Pulmonary artery endothelial cell (primary cell): ENCODE measurements around the gene OTOF. TPM values are rescaled to one million over a fixed set of nuclear protein-coding genes. Genes with fewer than 3 reads are reported as not detected.

Experiments
- DNase-seq: peaks from one replicate; pipeline ENCODE4 v3.0.0-alpha.2; 2011; ENCODE audit warnings: low read depth, low spot score
- total RNA-seq: library from RNA; depleted of rRNA; stranded (reverse); fragments of >200 nt; gene quantifications from 2 replicates; pipeline ENCODE4 v1.2.3, GENCODE V29; 2014

Gene OTOF
- total RNA-seq, result 0.26 TPM in 1 of 2 replicates, not detected in the other

DNA sequence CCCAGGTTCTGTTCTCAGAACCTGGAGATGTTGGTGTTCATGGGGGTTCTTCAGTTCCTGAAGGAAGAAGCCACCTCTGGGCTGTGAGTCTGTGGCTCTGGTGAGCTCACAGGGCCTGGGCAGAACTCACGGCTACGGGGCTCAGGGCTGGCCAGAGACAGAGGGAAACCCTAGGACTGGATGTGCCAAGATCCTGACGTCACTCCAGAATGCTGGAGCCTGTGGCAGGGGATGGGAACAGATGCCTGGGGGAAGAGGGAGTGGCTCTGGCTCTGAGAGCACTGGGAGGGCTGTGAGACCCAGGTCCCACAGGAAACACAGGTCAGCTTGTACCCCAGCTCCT is at the start of gene OTOF:
Gene OTOF, minus strand, starts transcription at position 214 of the 343 bp plus-strand sequence.
- no peak for DNase-seq

DNA sequence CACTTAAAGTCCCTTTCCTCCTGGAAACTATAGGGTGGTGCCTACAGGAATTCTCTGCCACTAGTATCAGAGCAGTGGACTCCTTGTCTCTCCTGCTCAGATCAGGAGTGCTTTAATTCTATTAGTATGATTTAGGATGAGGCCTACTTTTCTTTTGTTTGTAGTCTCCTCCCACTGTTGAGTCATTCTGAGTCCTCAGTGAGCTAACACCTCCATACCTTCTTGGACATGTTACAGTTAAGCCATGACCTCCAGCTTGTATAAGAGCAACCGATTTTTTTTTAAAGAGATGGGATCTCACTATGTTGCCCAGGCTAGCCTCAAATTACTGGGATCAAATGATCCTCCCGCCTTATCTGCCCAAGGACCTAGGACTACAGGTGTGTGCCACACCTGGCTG is 48.7 kb upstream of the OTOF start:
- no peak for DNase-seq

DNA sequence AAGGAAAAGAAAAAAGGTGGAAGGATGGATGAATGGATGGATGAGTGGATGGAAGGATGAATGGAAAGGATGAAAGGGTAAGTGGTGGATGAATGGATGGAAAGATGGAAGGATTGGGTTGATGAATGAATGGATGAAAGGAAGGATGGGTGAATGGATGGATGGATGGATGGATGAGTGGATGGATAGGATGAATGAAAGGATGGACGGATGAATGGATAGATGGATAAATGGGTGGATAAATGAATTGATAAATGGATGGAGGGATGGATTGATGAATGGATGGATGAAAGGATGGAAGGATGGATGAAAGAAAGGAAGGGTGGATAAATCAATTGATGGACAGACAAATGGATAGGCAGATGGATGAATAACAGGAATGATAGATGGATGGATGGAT is 48.2 kb upstream of the OTOF start:
- DNase-seq, result no peak

DNA sequence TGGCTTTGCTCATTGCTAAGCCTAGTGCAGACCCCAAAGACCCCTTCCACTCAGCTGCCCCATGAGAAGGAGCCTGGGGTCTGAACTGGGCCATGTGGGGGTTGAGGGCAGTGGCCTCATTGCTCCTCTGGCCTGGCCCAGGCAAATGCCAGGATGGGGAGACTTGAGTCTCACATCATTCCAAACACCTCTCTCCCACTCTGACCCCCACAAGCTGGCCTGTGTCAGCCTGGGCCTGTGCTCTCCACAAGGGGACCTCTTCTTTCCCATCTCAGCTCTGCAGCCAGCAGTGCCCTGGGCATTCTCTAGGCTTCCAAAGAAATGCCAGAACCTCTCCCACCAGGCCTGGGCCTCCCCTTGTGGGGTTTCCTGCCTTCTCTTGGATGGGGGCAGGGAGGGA is 45.8 kb upstream of the OTOF start:
- no peak for DNase-seq

DNA sequence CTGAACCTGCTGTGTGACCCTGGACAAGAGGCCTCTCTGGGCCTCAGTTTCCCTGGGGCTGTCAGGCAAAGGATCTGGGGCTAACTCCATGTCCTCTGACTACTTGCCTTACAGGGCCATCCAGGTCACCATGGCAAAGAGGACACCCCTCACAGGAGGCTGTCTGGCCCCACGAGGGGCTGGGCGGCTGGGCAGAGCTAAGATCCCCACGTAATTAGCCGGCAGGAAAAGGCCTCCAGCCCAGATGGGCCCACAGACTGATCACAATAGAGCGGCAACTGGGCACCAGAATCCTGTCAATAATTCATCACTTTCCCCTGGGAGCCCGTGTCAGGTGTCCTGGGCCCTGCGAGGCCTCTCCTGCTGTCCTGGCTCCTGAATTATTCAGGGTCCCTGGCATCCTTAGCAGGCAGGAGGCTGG is 44.8 kb upstream of the OTOF start:
- no peak for DNase-seq

DNA sequence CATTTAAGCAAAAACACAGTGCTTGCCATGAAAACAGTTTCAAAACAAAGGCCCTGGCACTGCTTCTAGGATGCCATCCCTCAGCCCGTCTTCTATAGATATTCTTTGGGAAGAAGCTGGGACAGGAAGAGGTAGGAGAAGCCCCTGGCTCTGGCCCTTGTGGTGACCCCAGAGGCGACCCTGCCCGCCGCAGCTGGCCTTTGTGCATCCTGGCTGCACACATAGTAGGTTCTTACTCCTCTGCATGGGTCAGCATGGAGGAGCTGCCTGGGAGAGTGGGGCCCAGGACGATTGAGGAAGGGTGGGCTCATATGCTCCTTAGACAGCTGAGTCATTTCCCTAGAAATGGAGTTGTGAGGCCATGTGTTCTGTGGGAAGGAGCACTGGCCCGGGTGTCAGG is 44.4 kb upstream of the OTOF start:
- DNase-seq, result no peak

DNA sequence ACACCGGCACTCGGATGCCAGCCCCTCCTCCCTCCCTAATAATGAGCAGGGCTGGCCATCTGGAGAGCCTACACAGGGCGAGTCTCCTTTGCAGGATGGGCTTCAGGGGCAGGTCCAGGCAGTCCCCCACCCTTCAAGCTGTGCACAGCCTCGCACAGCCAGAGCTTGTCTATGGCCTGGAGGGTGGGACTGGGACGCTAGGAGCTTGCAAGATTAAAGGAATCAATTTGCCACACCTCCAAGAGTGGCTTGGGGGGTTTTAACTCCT is 43.9 kb upstream of the OTOF start:
- no peak for DNase-seq

DNA sequence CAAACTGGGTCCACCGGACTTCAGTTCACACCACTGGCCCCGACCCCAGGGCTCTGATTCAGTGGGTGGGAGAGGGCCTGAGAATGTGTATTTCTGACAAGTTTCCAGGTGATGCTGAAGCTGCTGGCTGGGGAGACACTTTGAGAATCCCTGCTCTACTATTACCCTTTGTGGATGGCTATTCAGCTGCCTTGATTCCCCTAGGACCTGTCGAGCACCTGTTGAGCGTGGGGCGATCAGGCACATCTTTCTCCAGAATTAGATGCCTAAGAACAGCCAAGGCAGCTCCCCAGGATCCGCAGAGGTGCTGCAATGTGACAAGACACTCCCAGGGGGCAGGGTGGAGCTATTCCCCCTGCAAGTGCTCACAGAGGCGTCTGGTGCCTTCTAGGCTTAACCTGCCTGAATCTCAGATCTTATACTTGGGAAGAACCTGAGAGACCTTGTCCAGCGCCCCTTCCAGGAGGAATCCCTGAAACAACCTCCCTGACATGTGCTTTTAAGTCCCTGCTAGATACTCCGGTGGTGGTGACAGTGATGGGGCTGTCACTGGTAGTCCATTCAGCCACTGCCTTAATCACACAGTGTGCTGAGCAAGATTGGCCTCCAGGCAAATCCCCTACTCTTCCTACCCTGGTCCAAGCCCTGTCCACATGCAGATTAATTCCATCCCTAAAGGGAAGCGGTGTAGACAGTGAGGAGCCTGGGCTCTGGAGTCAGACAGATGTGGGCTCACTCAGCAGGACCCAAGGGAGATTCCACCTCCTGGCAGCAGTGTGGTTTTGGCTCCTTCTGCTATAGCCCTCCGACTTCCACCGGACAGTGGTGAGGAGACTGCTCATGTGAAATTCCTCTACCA is 43.4 kb upstream of the OTOF start:
- no peak for DNase-seq

DNA sequence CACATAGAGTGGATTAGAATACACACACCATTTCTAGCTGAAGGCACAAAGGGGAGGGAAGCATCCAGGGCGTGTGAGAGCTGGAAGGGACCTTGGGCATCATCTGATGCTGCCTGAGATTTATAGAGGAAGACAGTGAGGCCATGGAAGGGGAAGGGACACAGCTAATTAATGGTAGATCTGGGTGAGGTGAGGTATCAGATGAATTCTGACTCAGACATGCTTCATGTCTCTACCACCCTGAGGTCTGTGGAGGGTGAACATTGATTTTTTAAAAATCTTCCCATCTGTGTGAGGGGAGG is 42.2 kb upstream of the OTOF start:
- no peak for DNase-seq

DNA sequence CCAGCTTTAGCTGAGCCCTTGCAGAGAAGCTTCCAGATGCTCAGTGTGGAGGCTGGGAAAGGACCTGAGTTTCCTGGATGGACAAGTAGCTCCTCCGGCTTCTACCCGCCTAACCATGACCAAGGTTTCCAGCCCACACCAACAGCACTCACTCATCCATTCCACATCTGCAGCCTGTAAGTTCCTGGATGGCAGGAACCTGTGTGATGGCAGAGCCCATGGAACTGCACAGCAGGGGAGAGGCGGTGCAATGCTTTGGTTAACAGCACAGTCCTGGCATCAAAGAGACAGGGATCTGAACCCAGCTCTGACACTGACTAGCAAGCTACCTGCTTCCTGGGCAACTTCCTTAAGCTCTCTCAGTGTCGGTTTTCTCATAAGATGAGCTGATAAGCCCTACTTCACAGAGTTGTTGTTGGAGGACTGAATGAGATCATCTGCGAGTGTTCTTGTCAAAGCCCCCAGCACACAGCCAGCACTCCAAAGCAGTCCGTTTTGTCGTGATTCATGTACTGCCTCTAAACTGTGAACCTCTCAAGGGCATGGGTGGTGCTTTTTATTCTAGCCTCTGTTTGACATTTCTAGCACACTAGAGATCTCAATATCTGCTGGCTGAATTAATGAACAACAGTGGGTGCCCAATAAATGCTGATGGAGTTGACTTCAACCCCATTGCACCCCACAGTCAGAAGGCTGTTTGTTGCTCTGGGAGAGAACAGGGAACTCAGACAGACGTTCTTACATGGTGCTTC is 41.6 kb upstream of the OTOF start:
- no peak for DNase-seq

DNA sequence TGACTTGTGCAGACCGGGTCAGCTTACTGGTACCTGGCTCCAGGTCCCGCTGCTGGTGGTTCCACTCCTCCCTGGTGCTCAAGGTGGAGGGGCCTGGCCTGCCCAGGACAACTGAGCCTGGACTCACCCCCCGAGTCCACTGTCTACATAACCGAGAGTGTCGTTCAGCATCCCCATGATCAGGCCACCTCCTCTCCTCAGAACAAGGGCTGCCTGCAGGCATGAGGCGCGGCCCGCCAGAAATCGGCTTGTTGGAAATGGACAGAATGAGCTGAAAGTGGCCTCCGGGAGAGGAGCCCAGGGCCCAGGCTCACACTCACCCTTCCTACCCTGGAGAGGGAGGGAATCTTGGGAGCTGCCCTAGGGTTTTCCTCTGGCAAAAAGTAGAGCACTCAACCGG is 38.9 kb upstream of the OTOF start:
- DNase-seq, result no peak

DNA sequence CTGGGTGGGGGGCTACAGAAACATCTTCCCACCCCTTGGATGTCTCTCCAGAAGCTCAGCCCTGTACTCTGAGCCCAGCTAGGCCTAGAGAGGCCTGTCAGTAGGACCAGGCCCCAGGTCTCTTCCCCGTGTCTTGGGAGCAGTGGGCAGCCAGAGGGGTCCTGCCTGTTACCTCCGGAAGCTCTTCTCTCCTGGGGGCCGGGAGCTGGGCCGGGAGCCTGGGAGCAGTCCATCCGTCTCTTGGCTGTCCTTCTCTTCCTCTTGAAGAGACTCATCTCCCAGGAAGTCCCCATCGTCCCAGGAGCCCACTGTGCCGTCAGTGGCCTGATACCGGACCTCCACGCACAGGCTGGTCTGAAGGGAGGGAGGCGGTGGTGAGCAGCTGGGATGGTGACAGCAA is 38.3 kb upstream of the OTOF start:
- DNase-seq, result no peak

DNA sequence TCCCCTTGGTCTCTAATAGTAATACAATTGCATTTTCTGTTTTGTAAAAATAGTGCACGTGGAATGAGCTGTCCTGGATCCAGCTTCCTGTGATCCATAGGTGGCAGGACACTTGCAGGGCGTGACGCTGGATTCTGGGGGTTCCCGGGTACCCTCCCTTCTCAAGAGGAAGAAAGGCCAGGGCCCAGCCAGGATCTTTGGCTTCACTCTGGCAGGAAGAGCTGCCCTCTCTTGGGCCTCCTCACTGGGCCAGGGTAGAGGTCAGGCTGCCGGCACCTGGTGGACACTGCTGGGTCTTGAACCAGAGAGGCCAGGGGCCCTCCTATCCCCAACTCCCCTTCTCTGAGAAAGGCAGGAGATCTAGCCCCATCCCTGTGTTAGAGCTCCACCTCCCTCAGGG is 37.8 kb upstream of the OTOF start:
- no peak for DNase-seq

DNA sequence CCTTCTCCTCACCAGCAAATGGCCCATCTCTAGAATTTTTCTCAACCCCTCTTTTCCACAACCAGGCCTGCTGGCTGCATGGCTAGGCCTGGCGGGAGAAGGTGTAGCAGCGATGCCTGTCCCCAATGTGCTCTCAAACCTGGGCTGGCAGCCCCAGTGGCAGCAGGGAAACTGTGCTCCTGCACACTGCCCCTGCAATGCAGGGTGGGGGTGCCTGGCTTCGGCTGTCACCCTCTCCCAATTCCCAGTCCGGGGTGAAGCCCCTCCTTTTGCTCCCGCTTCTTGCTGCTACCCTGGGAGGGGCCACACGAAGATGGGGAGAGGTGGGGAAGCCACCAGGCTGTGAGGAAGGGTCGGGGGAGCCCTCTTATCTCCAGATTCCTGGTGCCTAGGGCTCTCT is 36.1 kb upstream of the OTOF start:
- no peak for DNase-seq

DNA sequence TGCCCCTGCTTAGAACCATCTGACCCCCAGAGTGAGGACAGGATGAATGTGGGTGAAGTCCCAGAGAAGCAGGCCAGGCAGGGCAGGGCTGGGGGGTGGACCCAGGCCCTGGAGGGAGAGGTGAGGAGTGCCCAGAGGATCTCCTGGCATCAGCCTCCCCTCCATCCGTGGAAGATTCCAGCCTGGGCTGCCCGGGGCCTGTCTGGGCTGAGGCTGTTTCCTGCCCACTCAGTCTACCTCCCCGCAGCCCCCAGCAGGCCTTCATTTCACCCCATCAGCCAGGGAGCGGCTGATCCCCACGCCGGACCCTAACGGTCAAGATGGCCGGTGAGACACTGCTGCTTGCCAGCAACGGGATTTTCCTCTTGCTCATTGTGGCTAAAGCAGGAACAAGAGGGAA is 35.3 kb upstream of the OTOF start:
- no peak for DNase-seq

DNA sequence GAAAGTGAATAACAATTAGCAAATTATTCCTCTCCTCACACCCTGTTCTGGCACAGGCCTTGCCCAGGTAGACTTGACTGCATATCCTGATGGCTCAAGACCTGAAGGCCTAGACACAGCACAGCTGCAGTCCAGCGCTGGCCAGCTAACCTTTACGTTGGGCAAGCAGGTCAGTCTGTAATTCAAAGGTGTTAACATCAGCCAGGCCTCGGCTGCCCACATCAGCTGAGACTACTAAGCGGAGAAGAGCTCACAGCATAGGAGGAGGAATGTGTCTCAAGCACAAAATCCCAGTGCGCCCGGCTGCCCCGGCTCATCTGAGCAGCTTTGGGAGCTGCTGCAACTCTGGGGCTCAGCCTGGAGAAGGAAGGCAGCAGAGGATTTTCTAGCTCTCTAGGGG is 33.5 kb upstream of the OTOF start:
- DNase-seq, result no peak

DNA sequence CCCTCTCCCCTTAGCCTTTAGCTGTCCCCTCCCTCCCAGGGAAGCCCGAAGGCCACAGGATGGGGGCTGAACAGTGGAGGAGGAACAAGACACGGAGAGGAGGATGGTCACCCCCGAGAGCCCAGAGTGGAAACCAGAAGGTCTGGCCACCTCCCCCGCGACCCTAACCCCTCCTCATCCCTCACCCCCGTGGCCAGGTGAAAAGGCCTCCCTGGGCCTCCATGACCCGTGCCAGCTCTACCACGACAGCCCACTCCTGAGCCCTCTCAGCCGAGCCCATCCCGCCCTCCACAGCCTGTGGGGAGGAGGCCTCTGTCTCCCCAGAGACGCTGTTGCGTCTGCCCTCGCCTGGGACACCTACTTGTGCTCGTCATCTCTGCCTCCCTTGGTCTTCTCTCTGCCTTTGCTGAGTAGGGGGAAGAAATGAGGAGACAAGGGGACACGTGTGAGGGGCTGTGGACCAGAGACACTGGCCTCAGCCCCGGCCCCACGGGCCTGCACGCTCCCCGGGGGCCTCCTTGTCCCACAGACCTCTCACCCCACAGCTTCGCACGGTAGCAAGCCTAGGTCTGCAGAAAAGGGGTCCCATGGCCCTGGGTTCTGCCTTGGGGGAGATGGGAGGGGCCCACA is 32.5 kb upstream of the OTOF start:
- no peak for DNase-seq

DNA sequence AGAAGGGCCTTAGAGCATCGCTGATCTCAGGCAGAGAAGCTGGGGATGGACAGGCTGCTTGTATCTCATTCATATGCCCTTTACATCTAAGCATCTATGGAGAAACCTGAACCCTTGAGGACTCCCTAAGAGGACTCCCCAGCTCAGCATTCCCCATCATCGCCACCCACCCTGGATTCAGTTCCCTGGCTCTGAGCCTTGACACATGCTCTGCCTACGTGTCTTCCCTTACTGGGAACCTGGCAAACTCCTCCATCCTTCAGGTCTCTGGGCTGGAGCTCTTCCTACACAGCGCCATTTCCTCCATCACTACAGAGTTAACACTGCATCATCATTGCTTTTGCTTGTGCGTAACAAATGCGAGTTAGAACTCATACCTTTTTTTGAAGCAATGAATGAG is 31.2 kb upstream of the OTOF start:
- DNase-seq, result no peak

DNA sequence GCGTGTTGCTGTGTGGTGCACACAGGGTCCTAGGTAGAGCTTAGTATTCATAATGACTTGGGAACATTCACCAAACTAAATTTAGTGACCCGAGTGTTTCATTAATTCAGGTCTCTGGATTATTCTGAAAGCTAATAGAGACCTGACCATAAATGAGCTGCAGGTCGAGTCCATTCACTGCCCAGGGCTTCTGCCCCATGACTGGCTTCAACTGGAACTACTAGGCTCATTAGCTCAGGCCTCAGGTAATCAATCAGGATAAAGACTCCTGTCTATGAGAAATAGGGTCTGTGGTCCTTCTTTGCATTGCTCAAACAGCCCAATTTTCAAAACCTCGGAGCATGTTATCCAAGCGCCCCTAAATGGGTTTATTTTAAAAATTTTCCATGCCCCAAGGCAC is 30.0 kb upstream of the OTOF start:
- DNase-seq, result no peak

DNA sequence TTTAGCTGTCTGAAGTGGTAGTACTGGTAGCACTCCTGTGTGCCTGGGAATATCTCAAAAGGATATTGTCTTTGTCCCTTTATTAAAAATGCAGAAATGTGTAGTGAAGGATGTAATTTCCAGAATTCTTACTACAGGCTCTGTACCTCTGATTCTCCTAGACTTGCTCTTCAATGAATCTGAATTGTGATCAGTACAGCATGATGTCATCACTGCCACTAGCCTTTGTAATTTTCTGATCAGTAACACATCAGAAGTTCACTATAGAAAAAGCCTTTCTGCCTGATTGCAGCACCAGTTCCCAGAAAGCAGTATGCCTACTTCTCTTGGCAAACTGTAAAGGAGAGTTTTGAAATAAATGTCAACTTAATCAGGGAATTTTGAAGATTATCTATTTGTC is 29.2 kb upstream of the OTOF start:
- no peak for DNase-seq

DNA sequence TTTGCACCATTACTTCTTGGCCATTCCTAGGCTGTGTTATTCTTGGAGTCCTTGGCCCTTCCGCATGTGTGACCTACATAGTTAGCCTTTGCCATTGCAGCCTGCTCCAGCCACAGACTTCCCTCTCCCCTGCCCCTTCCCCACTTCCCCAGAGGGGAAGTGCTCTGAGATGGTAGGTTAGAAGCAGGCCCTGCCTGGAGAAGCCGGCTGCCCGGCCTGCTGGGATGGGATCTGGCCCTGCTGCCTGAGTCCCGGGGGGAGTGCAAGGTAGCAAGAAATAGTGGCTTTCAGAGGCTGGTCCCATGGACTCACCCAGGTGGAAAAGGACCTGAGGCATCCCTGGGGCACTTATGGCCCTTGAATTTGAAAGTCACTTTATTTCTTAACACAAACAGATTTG is 28.4 kb upstream of the OTOF start:
- no peak for DNase-seq

DNA sequence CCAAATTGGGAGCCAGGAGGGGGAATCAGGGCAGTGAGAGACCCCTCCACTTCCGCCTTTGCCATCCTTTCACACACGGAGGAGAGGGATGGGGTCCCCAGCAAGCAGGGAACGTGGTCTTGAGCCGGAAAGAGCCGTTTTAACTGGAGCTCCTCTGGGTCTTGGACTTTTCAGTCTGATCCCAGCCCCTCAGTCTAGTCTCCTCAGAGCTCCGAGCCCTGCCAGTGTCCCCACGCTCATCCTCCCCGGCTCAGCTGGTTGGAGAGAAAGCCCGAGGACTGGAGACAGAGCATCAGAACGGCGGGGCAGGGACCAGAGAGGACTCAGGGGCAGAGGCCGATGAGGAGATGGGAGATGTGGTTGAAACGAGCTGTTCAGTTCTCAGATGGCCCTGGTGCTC is 26.1 kb upstream of the OTOF start:
- DNase-seq, result no peak

DNA sequence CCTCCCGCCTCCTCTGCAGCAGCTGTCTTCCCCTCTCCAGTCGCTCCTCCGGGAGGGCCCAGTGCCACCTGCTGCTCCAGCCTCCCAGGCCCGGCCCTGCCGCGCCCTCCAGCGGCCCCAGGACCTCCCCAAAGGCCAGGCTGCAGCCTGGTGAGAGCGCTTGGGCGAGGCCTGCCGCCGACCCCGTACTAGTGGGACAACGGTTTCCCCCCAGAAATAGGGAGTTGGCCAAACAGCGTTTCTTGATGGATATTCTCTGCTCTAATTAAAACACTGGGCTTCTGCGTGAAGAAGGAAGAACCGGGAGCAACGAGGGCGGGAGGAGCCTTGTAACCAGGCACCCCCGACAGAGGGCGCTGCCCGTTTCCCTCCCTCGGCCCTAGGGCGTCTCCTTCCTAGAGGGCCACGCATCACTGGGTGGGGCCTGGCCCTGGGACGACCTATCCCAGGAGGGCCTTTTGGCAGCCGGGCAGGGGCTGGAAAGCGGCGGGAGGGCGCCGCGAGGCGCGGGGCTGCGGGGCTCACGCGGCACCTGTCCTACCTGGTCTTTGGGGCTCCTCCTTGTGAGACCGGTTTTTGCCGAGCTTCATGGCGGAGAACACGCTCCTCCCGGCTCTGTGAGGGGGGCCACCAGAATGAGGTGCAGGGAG is 25.4 kb upstream of the OTOF start:
- no peak for DNase-seq
